ENCODE data around the gene UBQLN3.

- TF ChIP-seq, protein P1, sequence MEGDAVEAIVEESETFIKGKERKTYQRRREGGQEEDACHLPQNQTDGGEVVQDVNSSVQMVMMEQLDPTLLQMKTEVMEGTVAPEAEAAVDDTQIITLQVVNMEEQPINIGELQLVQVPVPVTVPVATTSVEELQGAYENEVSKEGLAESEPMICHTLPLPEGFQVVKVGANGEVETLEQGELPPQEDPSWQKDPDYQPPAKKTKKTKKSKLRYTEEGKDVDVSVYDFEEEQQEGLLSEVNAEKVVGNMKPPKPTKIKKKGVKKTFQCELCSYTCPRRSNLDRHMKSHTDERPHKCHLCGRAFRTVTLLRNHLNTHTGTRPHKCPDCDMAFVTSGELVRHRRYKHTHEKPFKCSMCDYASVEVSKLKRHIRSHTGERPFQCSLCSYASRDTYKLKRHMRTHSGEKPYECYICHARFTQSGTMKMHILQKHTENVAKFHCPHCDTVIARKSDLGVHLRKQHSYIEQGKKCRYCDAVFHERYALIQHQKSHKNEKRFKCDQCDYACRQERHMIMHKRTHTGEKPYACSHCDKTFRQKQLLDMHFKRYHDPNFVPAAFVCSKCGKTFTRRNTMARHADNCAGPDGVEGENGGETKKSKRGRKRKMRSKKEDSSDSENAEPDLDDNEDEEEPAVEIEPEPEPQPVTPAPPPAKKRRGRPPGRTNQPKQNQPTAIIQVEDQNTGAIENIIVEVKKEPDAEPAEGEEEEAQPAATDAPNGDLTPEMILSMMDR (IDR thresholded peaks at IDR 0.05), result no peak
- no peak for TF ChIP-seq POLR2A (IDR thresholded peaks at IDR 0.05)
Observed at GRCh38 chr11:5514841-5515240, 5.1 kb upstream of the UBQLN3 start.
